ENCODE results near the gene OTUD1. TPM values are rescaled to one million over a fixed set of nuclear protein-coding genes. Genes with fewer than 3 reads are reported as not detected.

The OTUD1 gene
- total RNA-seq, 4 donors from 2014 or later, result 23.1 to 34.9 (median 26.0) TPM

DNA sequence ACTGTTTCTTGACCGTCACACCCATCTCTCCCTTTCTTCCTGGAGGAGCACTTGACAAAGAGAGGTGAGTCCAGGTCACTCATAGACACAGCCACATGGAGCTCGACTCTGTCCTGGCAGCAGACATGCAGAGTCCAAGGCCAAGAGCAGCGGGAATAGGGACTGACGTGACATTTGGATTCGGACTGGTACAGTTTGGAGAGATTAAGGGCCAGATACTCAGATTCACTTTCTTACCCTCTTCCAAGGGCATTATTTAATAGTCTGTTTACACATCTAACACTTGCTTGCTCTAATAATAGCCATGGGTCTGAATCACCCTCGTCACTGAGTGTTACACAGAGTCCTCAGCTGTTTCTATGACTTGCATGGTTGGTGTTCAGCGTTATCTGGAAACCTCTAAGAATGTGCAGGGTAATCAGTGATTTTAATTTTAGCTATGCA is 39.2 kb upstream of the OTUD1 start:
- 84% methylated on average over 7 of the region's 7 CpGs for WGBS
- Histone ChIP-seq H3K27me3 (no peaks in the 10 kb centered on the region), H3K27ac (no peak overlapping the region), H3K36me3 (no peaks in the 10 kb centered on the region), H3K4me1 (no peaks in the 10 kb centered on the region), H3K4me3 (no peak overlapping the region), H3K9me3 (no peaks in the 10 kb centered on the region)
- TF ChIP-seq EP300 (IDR thresholded peaks at IDR 0.05) (no peak), POLR2AphosphoS5 (IDR thresholded peaks at IDR 0.05) (no peak), POLR2A (IDR thresholded peaks at IDR 0.05) (no peak)
- TF ChIP-seq, protein P1, sequence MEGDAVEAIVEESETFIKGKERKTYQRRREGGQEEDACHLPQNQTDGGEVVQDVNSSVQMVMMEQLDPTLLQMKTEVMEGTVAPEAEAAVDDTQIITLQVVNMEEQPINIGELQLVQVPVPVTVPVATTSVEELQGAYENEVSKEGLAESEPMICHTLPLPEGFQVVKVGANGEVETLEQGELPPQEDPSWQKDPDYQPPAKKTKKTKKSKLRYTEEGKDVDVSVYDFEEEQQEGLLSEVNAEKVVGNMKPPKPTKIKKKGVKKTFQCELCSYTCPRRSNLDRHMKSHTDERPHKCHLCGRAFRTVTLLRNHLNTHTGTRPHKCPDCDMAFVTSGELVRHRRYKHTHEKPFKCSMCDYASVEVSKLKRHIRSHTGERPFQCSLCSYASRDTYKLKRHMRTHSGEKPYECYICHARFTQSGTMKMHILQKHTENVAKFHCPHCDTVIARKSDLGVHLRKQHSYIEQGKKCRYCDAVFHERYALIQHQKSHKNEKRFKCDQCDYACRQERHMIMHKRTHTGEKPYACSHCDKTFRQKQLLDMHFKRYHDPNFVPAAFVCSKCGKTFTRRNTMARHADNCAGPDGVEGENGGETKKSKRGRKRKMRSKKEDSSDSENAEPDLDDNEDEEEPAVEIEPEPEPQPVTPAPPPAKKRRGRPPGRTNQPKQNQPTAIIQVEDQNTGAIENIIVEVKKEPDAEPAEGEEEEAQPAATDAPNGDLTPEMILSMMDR (IDR thresholded peaks at IDR 0.05), result no peak
- DNase-seq (ENCODE audit: low spot score in 2 of 2), result no peak

DNA sequence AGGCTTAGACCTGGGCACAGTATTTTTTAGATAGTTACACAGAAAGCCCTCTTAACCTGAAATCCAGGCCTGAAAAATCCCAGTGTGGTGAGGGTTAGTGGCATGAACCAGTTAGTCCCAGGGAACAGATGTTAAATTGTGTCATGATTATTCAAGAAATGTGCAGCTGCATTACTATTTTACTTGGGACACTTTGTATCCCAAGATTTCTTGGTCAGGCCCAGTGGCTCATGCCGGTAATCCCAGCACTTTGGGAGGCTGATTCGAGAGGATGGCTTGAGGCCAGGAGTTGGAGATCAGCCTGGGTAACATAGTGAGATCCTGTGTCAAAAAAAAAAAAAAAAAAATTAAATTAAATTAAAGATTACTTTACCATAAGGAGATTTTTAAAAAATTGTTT is 36.0 kb upstream of the OTUD1 start:
- WGBS, result 59% methylated on average over 2 of the region's 2 CpGs
- no peak overlapping the region for H3K27ac ChIP-seq
- no peak for DNase-seq (ENCODE audit: low spot score in 2 of 2)
- no peaks in the 10 kb centered on the region for H3K4me1 ChIP-seq
- no peaks in the 10 kb centered on the region for H3K27me3 ChIP-seq
- no peaks in the 10 kb centered on the region for H3K9me3 ChIP-seq
- no peak for TF ChIP-seq EP300 (IDR thresholded peaks at IDR 0.05)
- TF ChIP-seq POLR2A (IDR thresholded peaks at IDR 0.05), result no peak
- H3K4me3 ChIP-seq, result no peak overlapping the region
- H3K36me3 ChIP-seq, result no peaks in the 10 kb centered on the region

DNA sequence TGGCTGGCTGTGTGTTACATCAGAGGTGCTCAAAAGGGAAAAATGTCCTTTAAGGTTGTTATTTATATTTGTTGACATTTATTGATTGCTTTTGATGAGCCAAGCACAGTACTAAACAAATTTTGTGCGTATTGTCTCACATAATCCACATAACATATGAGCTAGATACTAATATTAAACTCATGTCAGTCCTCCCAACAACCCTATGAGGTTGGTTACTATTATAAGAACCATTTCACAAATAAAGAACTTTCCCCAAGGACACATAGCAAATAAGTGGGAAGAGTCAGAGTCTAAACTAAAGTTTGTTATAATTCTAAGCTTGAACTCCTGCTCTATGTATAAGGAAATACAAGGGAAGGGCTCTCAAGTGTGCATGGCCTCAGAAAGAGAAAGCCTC is 35.6 kb upstream of the OTUD1 start:
- no peaks in the 10 kb centered on the region for H3K27me3 ChIP-seq
- TF ChIP-seq POLR2A (IDR thresholded peaks at IDR 0.05) (no peak), POLR2AphosphoS5 (IDR thresholded peaks at IDR 0.05) (no peak), EP300 (IDR thresholded peaks at IDR 0.05) (no peak)
- TF ChIP-seq, protein P1 (IDR thresholded peaks at IDR 0.05), result no peak
- no peaks in the 10 kb centered on the region for H3K9me3 ChIP-seq
- no peak overlapping the region for H3K4me3 ChIP-seq
- no peak overlapping the region for H3K27ac ChIP-seq
- no peak for DNase-seq (ENCODE audit: low spot score in 2 of 2)
- no peaks in the 10 kb centered on the region for H3K36me3 ChIP-seq
- no peaks in the 10 kb centered on the region for H3K4me1 ChIP-seq
- 87% methylated on average over 1 of the region's 1 CpG for WGBS

DNA sequence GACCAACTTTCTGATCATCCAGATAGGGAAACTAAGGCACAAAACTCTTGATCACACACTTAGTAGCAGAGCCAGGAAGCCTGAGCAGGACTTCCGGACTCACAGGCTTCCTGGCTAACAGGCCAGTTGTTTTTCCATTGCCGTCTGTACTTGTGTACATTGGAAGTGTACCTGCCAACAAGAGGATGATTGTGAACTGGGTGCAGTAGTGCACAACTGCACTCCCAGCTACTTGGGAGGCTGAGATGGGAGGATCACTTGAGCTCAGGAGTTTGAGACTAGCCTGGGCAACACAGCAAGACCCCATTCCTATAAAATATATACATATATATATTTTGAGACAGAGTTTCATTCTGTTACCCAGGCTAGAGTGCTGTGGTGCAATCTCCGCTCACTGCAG is 35.2 kb upstream of the OTUD1 start:
- H3K4me3 ChIP-seq, result no peak overlapping the region
- TF ChIP-seq POLR2A (IDR thresholded peaks at IDR 0.05), result no peak
- TF ChIP-seq, protein P1 (IDR thresholded peaks at IDR 0.05), result no peak
- TF ChIP-seq POLR2AphosphoS5 (IDR thresholded peaks at IDR 0.05), result no peak
- TF ChIP-seq EP300 (IDR thresholded peaks at IDR 0.05), result no peak
- no peaks in the 10 kb centered on the region for H3K4me1 ChIP-seq
- no peaks in the 10 kb centered on the region for H3K27me3 ChIP-seq
- H3K36me3 ChIP-seq, result no peaks in the 10 kb centered on the region
- DNase-seq (ENCODE audit: low spot score in 2 of 2), result no peak
- no peak overlapping the region for H3K27ac ChIP-seq
- WGBS, result 93% methylated on average over 3 of the region's 3 CpGs
- no peaks in the 10 kb centered on the region for H3K9me3 ChIP-seq

DNA sequence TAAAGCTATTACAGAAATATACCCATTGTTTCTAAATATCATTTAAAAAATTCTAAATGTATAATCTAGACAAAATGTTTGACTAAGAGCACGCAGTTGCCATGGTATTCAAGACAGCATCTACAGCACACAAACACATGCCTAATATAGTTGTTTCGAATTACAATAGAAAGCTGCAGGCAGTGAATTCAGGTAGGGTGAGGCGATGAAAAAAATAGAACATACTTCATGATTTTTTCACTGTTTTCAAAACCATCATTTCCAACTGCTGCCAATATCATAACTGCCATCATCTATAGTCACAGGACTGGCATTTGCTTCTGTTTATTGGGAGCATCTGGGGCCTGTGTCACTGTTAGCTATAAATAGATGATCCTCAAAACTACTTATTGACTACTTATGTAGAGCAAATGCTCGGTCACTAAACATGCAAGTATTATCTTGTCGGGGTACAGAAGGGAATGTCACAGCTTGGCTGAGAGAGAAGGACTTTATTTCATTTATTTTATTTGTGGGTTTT is 34.4 kb upstream of the OTUD1 start:
- no peak for DNase-seq (ENCODE audit: low spot score in 2 of 2)
- Histone ChIP-seq H3K36me3 (no peaks in the 10 kb centered on the region), H3K4me1 (no peaks in the 10 kb centered on the region), H3K27ac (no peak overlapping the region), H3K27me3 (no peaks in the 10 kb centered on the region), H3K9me3 (no peaks in the 10 kb centered on the region), H3K4me3 (no peak overlapping the region)
- WGBS, result 71% methylated on average over 5 of the region's 5 CpGs
- TF ChIP-seq POLR2A (IDR thresholded peaks at IDR 0.05) (no peak), POLR2AphosphoS5 (IDR thresholded peaks at IDR 0.05) (no peak), EP300 (IDR thresholded peaks at IDR 0.05) (no peak)
- TF ChIP-seq, protein P1 (IDR thresholded peaks at IDR 0.05), result no peak

DNA sequence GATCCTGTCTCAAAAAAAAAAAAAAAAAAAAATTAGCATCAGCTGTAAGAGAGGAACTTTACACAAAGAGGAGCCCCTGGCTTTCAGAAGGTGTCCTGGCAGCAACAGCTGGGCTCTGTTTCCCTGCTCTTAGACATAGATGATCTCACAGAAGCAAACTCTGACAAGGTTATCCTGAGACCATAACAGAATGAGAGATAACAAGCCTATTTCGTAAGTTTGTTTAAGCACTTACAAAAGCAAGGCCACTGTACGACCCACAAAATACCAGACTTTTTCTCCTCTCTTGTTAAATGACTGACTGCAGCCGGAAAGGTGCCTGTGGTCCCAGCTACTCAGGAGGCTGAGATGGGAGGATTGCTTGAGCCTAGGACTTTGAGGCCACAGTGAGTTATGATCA is 33.3 kb upstream of the OTUD1 start:
- WGBS, result 94% methylated on average over 3 of the region's 3 CpGs
- H3K27ac ChIP-seq, result no peak overlapping the region
- no peaks in the 10 kb centered on the region for H3K4me1 ChIP-seq
- no peaks in the 10 kb centered on the region for H3K36me3 ChIP-seq
- no peaks in the 10 kb centered on the region for H3K27me3 ChIP-seq
- no peaks in the 10 kb centered on the region for H3K9me3 ChIP-seq
- no peak for DNase-seq (ENCODE audit: low spot score in 2 of 2)
- TF ChIP-seq, protein P1 (IDR thresholded peaks at IDR 0.05), result no peak
- TF ChIP-seq EP300 (IDR thresholded peaks at IDR 0.05), result no peak
- no peak for TF ChIP-seq POLR2AphosphoS5 (IDR thresholded peaks at IDR 0.05)
- no peak for TF ChIP-seq POLR2A (IDR thresholded peaks at IDR 0.05)
- no peak overlapping the region for H3K4me3 ChIP-seq
